ENCODE data around the gene TRMT1L.

DNA sequence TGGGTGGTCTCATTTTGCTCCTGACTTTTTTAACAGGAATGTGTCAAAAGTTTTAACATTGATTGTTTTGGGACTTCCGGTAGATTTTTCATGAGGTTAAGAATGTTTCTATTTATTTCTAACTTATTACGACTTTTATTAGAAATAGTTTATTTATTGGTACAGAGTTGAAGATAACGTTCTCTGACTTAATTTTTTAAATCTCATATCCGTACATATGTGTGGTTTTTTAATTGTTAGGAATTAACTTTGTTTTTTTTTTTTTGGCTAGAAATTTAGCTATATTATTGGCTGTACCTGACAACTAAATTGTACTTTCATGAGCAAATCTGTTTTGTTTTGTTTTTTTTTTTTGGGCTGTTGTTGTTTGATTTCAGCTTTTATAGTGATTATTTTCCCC lies 79.4 kb downstream of the TRMT1L start:
- TF ChIP-seq, protein P1, sequence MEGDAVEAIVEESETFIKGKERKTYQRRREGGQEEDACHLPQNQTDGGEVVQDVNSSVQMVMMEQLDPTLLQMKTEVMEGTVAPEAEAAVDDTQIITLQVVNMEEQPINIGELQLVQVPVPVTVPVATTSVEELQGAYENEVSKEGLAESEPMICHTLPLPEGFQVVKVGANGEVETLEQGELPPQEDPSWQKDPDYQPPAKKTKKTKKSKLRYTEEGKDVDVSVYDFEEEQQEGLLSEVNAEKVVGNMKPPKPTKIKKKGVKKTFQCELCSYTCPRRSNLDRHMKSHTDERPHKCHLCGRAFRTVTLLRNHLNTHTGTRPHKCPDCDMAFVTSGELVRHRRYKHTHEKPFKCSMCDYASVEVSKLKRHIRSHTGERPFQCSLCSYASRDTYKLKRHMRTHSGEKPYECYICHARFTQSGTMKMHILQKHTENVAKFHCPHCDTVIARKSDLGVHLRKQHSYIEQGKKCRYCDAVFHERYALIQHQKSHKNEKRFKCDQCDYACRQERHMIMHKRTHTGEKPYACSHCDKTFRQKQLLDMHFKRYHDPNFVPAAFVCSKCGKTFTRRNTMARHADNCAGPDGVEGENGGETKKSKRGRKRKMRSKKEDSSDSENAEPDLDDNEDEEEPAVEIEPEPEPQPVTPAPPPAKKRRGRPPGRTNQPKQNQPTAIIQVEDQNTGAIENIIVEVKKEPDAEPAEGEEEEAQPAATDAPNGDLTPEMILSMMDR (IDR thresholded peaks at IDR 0.05), result no peak
- no peak for TF ChIP-seq ZFX (IDR thresholded peaks at IDR 0.05; ENCODE audit: borderline replicate concordance)

All from 22Rv1 (cell line).